ENCODE measurements around the gene BCL6. TPM values are rescaled to one million over a fixed set of nuclear protein-coding genes. Genes with fewer than 3 reads are reported as not detected.

Gene BCL6
- total and polyA plus RNA-seq, 10 of the 15 experiments (the other 5 are each of a cell fraction or from before 2014, with no cell fraction given): 0.04 to 0.85 (median 0.15) TPM

DNA sequence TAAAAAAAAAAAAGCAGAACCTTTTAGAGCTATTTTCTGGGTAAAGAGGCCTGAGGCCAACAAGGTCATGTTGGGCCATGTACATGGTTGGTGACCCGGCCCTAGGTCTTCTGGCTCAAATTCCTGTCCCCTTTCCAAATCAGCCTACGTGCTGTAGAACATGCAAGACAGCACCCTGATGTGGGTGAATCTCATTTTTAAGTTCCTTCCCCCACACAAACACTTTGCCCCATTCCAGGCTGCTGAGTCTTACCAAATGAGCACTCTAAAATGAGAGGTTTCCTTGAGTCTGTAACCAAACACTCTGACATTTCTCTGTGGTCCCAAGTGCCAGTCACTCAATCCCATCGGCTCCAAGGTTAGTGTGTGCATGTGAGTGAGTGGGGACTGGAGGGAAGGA, 9.4 kb downstream of the BCL6 start (continued):
- no peak for TF ChIP-seq ESRRA (IDR thresholded peaks at IDR 0.05; ENCODE audit: low read length)
- TF ChIP-seq CREM (IDR thresholded peaks at IDR 0.05; ENCODE audit: low read depth): no peak

DNA sequence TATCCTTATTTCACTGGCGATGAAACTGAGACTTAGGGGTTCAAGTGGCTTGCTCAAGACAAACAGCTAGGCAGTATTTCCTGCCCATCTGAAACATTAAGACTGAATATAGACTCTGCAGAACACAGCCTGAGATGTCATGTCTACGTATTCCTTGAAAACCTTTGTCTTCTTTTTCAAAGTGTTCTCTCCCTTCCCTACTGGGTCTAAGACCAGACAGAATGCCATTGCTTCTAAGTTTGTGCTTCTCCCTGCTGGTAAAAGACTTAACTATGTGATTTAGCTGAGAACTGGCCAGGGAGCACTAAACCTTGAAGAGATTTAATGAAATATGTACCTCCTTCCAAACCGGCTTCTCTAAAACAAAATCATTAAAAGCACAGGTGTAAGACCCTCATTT, 9.9 kb downstream of the BCL6 start:
- ATAC-seq (no peak), FAIRE-seq (no peak), DNase-seq (ENCODE audit: low read depth, low spot score) (no peak)
- Histone ChIP-seq H3K4me2 (ENCODE audit: control insufficient read depth, insufficient read depth) (no peak overlapping the region), H3K79me2 (ENCODE audit: control insufficient read depth, insufficient read depth, low read length) (no peaks in the 10 kb centered on the region), H2AFZ (ENCODE audit: control insufficient read depth, low read depth, low read length) (no peak overlapping the region), H3K4me1 (ENCODE audit: control insufficient read depth, insufficient read depth, low read length) (no peaks in the 10 kb centered on the region; the same call in 1 of the 2 replicates), H3K9ac (ENCODE audit: control insufficient read depth, insufficient read depth, low read length) (no peak overlapping the region), H4K20me1 (ENCODE audit: control insufficient read depth, insufficient read depth) (no peaks in the 10 kb centered on the region), H3K27me3 (replicated peaks in 1 of 2; ENCODE audit: control insufficient read depth in 2 of 2, insufficient read depth in 2 of 2, low read length in 1 of 2) (peaks cover 4 to 11% of the 10 kb centered on the region in 2 experiments; a peak in 3 of 4 replicates), H3K4me3 (no peak overlapping the region), H3K27ac (ENCODE audit: control insufficient read depth, insufficient read depth) (no peak overlapping the region), H3K36me3 (ENCODE audit: control insufficient read depth in 2 of 2, insufficient read depth in 2 of 2, low read length in 1 of 2) (no peaks in the 10 kb centered on the region), H3K9me3 (replicated peaks; ENCODE audit: control insufficient read depth, insufficient read depth, low read length) (no peaks in the 10 kb centered on the region)
- RAD21 ChIA-PET (ENCODE audit: unreplicated experiment): interaction anchor here (1.1 to 7.2 kb wide), 2 partner anchors 15 to 1219 kb away, joined by 3 to 130 read pairs; no protein-coding TSS in a partner anchor
- CTCF ChIA-PET: interaction anchor here (9.7 kb wide), 1 partner anchor 1221 kb away, joined by 437 read pairs; no protein-coding TSS in a partner anchor
- WGBS (ENCODE audit: insufficient coverage, insufficient replicate concordance, low lambda C conversion rate, missing lambda C conversion rate): 83% methylated on average over 3 of the region's 3 CpGs
- POLR2A ChIA-PET: no interaction called here
- intact Hi-C loops (cut with micrococcal nuclease; ENCODE audit: unreplicated experiment): loop anchor here (10.0 kb wide), 1 partner anchor 1089 kb away; no protein-coding TSS in a partner anchor
- BruUV-seq (replicated peaks): no TSS peak
- SMC1A ChIA-PET (ENCODE audit: uncharacterized antibody, unreplicated experiment): interaction anchor here (0.6 to 1.7 kb wide), 4 partner anchors 1218 to 1413 kb away, joined by 3 to 4 read pairs (median 4); no protein-coding TSS in a partner anchor
- in situ Hi-C loops (cut with MboI): loop anchor here (5.0 kb wide), 2 partner anchors 1307 to 1412 kb away; no protein-coding TSS in a partner anchor
- TF ChIP-seq MYB (IDR thresholded peaks at IDR 0.05; ENCODE audit: borderline replicate concordance, low read depth, low read length) (no peak), EP300 (IDR thresholded peaks at IDR 0.05; ENCODE audit: borderline replicate concordance in 1 of 2, control insufficient read depth in 1 of 2, low read depth in 2 of 2, low read length in 2 of 2) (no peak), ZZZ3 (IDR thresholded peaks at IDR 0.05; ENCODE audit: control insufficient read depth, insufficient read length, low read depth) (no peak), JUNB (IDR thresholded peaks at IDR 0.05) (no peak), FOXM1 (IDR thresholded peaks at IDR 0.05; ENCODE audit: low read depth, low read length) (no peak), LARP7 (IDR thresholded peaks at IDR 0.05) (no peak), ZBED1 (IDR thresholded peaks at IDR 0.05; ENCODE audit: borderline replicate concordance) (no peak), BACH1 (IDR thresholded peaks at IDR 0.05; ENCODE audit: borderline replicate concordance) (no peak), NRF1 (conservative IDR thresholded peaks at IDR 0.05; ENCODE audit: low read depth, low read length) (no peak)
- TF ChIP-seq, protein P1, sequence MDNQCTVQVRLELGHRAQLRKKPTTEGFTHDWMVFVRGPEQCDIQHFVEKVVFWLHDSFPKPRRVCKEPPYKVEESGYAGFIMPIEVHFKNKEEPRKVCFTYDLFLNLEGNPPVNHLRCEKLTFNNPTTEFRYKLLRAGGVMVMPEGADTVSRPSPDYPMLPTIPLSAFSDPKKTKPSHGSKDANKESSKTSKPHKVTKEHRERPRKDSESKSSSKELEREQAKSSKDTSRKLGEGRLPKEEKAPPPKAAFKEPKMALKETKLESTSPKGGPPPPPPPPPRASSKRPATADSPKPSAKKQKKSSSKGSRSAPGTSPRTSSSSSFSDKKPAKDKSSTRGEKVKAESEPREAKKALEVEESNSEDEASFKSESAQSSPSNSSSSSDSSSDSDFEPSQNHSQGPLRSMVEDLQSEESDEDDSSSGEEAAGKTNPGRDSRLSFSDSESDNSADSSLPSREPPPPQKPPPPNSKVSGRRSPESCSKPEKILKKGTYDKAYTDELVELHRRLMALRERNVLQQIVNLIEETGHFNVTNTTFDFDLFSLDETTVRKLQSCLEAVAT (IDR thresholded peaks at IDR 0.05): no peak
- TF ChIP-seq, protein P2, sequence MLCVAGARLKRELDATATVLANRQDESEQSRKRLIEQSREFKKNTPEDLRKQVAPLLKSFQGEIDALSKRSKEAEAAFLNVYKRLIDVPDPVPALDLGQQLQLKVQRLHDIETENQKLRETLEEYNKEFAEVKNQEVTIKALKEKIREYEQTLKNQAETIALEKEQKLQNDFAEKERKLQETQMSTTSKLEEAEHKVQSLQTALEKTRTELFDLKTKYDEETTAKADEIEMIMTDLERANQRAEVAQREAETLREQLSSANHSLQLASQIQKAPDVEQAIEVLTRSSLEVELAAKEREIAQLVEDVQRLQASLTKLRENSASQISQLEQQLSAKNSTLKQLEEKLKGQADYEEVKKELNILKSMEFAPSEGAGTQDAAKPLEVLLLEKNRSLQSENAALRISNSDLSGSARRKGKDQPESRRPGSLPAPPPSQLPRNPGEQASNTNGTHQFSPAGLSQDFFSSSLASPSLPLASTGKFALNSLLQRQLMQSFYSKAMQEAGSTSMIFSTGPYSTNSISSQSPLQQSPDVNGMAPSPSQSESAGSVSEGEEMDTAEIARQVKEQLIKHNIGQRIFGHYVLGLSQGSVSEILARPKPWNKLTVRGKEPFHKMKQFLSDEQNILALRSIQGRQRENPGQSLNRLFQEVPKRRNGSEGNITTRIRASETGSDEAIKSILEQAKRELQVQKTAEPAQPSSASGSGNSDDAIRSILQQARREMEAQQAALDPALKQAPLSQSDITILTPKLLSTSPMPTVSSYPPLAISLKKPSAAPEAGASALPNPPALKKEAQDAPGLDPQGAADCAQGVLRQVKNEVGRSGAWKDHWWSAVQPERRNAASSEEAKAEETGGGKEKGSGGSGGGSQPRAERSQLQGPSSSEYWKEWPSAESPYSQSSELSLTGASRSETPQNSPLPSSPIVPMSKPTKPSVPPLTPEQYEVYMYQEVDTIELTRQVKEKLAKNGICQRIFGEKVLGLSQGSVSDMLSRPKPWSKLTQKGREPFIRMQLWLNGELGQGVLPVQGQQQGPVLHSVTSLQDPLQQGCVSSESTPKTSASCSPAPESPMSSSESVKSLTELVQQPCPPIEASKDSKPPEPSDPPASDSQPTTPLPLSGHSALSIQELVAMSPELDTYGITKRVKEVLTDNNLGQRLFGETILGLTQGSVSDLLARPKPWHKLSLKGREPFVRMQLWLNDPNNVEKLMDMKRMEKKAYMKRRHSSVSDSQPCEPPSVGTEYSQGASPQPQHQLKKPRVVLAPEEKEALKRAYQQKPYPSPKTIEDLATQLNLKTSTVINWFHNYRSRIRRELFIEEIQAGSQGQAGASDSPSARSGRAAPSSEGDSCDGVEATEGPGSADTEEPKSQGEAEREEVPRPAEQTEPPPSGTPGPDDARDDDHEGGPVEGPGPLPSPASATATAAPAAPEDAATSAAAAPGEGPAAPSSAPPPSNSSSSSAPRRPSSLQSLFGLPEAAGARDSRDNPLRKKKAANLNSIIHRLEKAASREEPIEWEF (IDR thresholded peaks at IDR 0.05; ENCODE audit: insufficient replicate concordance, low read depth, low read length): no peak
- TF ChIP-seq, protein P3, sequence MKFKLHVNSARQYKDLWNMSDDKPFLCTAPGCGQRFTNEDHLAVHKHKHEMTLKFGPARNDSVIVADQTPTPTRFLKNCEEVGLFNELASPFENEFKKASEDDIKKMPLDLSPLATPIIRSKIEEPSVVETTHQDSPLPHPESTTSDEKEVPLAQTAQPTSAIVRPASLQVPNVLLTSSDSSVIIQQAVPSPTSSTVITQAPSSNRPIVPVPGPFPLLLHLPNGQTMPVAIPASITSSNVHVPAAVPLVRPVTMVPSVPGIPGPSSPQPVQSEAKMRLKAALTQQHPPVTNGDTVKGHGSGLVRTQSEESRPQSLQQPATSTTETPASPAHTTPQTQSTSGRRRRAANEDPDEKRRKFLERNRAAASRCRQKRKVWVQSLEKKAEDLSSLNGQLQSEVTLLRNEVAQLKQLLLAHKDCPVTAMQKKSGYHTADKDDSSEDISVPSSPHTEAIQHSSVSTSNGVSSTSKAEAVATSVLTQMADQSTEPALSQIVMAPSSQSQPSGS (IDR thresholded peaks at IDR 0.05; ENCODE audit: low read length): no peak
